ENCODE results near the gene FGD6.

Gene FGD6

GRCh38 chr12:95073698-95074520 lies 143.4 kb downstream of the FGD6 start:
- no peak for DNase-seq

- peak; percentile 86 for DNase-seq
Measured at GRCh38 chr12:95072900-95073697, 144.2 kb downstream of the FGD6 start, which contains the start of gene NR2C1. Gene NR2C1 (minus strand): TSS chr12:95073618. CDS start chr12:95067384, 6,234 bp downstream.

GRCh38 chr12:95070378-95070777 lies 146.9 kb downstream of the FGD6 start:
- DNase-seq, result no peak

GRCh38 chr12:95066091-95066855 lies 151.0 kb downstream of the FGD6 start:
- DNase-seq, result no peak

- DNase-seq, result no peak
Measured at GRCh38 chr12:95060951-95061350, 156.3 kb downstream of the FGD6 start.

- DNase-seq, result no peak
Measured at GRCh38 chr12:95059984-95060383, 157.3 kb downstream of the FGD6 start.

DNA sequence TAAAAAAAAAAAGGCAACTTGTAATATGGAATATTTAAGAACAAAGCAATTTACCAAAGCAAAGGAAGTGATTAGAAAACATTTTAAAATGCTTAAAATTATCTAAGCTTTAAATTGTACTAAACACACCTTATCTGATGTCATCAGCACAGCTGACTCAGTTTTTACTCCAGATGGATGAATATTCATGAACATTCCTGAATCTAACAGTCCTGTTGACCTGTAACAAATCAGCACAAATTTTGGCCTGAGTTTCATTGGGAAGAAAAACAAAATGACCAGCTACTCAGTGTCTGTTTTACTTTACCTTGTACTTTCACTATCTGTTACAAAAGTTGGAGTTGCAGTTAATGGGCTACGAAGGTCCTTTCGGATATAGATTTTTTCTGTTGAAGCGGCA lies 159.8 kb downstream of the FGD6 start:
- no peak for DNase-seq

GRCh38 chr12:95055057-95055456 lies 162.2 kb downstream of the FGD6 start:
- no peak for DNase-seq

DNA sequence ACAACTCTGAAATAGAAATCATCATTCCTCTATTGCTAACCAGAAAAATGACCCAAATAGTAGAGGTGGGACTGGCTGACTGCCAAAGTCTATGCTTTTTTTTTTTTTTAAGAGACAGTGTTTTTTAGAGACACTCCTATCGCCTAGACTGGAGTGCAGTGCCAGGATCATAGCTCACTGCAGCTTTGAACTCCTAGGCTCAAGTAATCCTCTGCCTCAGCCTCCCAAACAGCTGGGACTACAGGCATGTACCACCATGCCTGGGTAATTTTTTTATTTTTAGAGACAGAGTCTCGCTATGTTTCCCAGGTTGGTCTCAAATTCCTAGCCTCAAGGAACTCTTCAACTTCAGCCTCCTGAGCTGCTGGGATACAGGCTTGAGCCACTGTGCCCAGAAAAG lies 163.1 kb downstream of the FGD6 start:
- DNase-seq, result no peak

- DNase-seq, result no peak
Measured at GRCh38 chr12:95051241-95051640, 166.0 kb downstream of the FGD6 start.

- no peak for DNase-seq
Measured at GRCh38 chr12:95037906-95038305, 179.4 kb downstream of the FGD6 start.

- no peak for DNase-seq
Measured at GRCh38 chr12:95034750-95035149, 182.5 kb downstream of the FGD6 start.

Data from NCI-H748 treated with DMSO at 0.1 percent for 48 hours (cell line).